Immature natural killer cell (primary cell): Measurements from ENCODE around the gene HSPB2. TPM values are rescaled to one million over a fixed set of nuclear protein-coding genes. Genes with fewer than 3 reads are reported as not detected.
A peak's percentile ranks its signal among the peaks of the same experiment; 100 is the strongest.
"Not testable (repeated sequence)": the region's sequence is repeated elsewhere in the genome, so short reads cannot be mapped to it uniquely, and the experiment has no call there.

ENCODE experiments used
- DNase-seq, 3 donors: peaks; one replicate each; pipeline ENCODE4 v3.0.0; 2022; ENCODE audit warnings: mixed read lengths in 1 of 3
- H3K27ac Mint-ChIP-seq, 6 donors: one replicate each; pipeline ENCODE4 v1.8.0; 2020; ENCODE audit warnings: mixed read lengths in 6 of 6, mild to moderate bottlenecking in 5 of 6, inconsistent platforms in 4 of 6, moderate library complexity in 3 of 6
- H3K27me3 Mint-ChIP-seq, 3 donors: one replicate each; pipeline ENCODE4 v1.8.0; 2020 to 2021; ENCODE audit warnings: low read depth in 3 of 3, mild to moderate bottlenecking in 3 of 3, mixed read lengths in 3 of 3, moderate library complexity in 3 of 3, inconsistent platforms in 1 of 3
- H3K36me3 Mint-ChIP-seq, 3 donors: one replicate each; pipeline ENCODE4 v1.8.0; 2020; ENCODE audit warnings: mixed read lengths in 3 of 3, inconsistent platforms in 2 of 3, mild to moderate bottlenecking in 2 of 3
- H3K4me1 Mint-ChIP-seq, 2 donors: one replicate each; pipeline ENCODE4 v1.8.0; 2020; ENCODE audit warnings: inconsistent platforms in 2 of 2, mild to moderate bottlenecking in 2 of 2, mixed read lengths in 2 of 2, moderate library complexity in 1 of 2
- H3K4me3 Mint-ChIP-seq, 5 donors: one replicate each; pipeline ENCODE4 v1.8.0; 2020; ENCODE audit warnings: mild to moderate bottlenecking in 5 of 5, mixed read lengths in 5 of 5, inconsistent platforms in 3 of 5, moderate library complexity in 3 of 5
- H3K9me3 Mint-ChIP-seq, 6 donors: one replicate each; pipeline ENCODE4 v1.8.0; 2020; ENCODE audit warnings: mild to moderate bottlenecking in 6 of 6, mixed read lengths in 6 of 6, inconsistent platforms in 4 of 6, moderate library complexity in 3 of 6
- polyA plus RNA-seq, 3 donors: library from polyadenylated mRNA; unstranded; fragments of 300-500 nt; fragmentation: Illumina TruSeq; gene quantifications; one replicate each; pipeline ENCODE4 v1.2.3, GENCODE V29; 2021

HSPB2 gene
- polyA plus RNA-seq, 3 donors from 2014 or later, result not detected

GRCh38 chr11:111921541-111922230 lies 9.2 kb downstream of the HSPB2 start:
- no peak overlapping the region for H3K27ac Mint-ChIP-seq
- peaks cover 10 to 12% of the 10 kb centered on the region in 2 donors for H3K4me1 Mint-ChIP-seq
- no peak overlapping the region for H3K4me3 Mint-ChIP-seq
- H3K9me3 Mint-ChIP-seq, result peaks cover 0 to under 1% (median 0%) of the 10 kb centered on the region in 6 donors
- peaks cover 0 to 4% (median 0%) of the 10 kb centered on the region in 3 donors for H3K36me3 Mint-ChIP-seq
- no peak for DNase-seq
- H3K27me3 Mint-ChIP-seq, result peaks cover 3 to 6% (median 5%) of the 10 kb centered on the region in 3 donors

GRCh38 chr11:111922803-111923202 lies 10.3 kb downstream of the HSPB2 start:
- H3K27me3 Mint-ChIP-seq, result peaks cover 3 to 11% (median 9%) of the 10 kb centered on the region in 3 donors
- H3K4me3 Mint-ChIP-seq, result no peak overlapping the region
- no peak overlapping the region for H3K27ac Mint-ChIP-seq
- H3K36me3 Mint-ChIP-seq, result no peaks in the 10 kb centered on the region
- H3K4me1 Mint-ChIP-seq, result peaks cover 16 to 20% of the 10 kb centered on the region in 2 donors
- H3K9me3 Mint-ChIP-seq, result no peaks in the 10 kb centered on the region
- no peak for DNase-seq

GRCh38 chr11:111923351-111923788 lies 10.8 kb downstream of the HSPB2 start:
- Mint-ChIP-seq H3K27ac (no peak overlapping the region), H3K4me3 (no peak overlapping the region)

GRCh38 chr11:111923951-111924350 lies 11.4 kb downstream of the HSPB2 start:
- H3K9me3 Mint-ChIP-seq, result no peaks in the 10 kb centered on the region
- no peaks in the 10 kb centered on the region for H3K36me3 Mint-ChIP-seq
- no peak overlapping the region for H3K4me3 Mint-ChIP-seq
- DNase-seq, result no peak
- peaks cover 3 to 11% (median 9%) of the 10 kb centered on the region in 3 donors for H3K27me3 Mint-ChIP-seq
- H3K27ac Mint-ChIP-seq, result no peak overlapping the region
- H3K4me1 Mint-ChIP-seq, result peaks cover 16 to 20% of the 10 kb centered on the region in 2 donors

More at GRCh38 chr11:111923351-111923788, 10.8 kb downstream of the HSPB2 start:
- H3K9me3 Mint-ChIP-seq, result no peaks in the 10 kb centered on the region
- peaks cover 3 to 11% (median 9%) of the 10 kb centered on the region in 3 donors for H3K27me3 Mint-ChIP-seq
- H3K36me3 Mint-ChIP-seq, result no peaks in the 10 kb centered on the region
- no peak for DNase-seq
- H3K4me1 Mint-ChIP-seq, result peaks cover 16 to 20% of the 10 kb centered on the region in 2 donors

- Mint-ChIP-seq H3K36me3 (no peaks in the 10 kb centered on the region), H3K27ac (peak overlapping the region in 5 of 6 donors; percentile 54 to 92 (median 89)), H3K4me3 (peak overlapping the region; percentile 33 to 84 (median 69)), H3K4me1 (peaks cover 16 to 20% of the 10 kb centered on the region in 2 donors), H3K27me3 (peaks cover 3 to 11% (median 9%) of the 10 kb centered on the region in 3 donors), H3K9me3 (no peaks in the 10 kb centered on the region)
- no peak for DNase-seq
Measured at GRCh38 chr11:111925953-111926352, 13.4 kb downstream of the HSPB2 start.

- Mint-ChIP-seq H3K4me1 (peaks cover 16 to 20% of the 10 kb centered on the region in 2 donors), H3K4me3 (peak overlapping the region; percentile 84 to 90 (median 87)), H3K27ac (peak overlapping the region; percentile 70 to 95 (median 92)), H3K9me3 (no peaks in the 10 kb centered on the region), H3K36me3 (no peaks in the 10 kb centered on the region), H3K27me3 (peaks cover 3 to 11% (median 9%) of the 10 kb centered on the region in 3 donors)
- DNase-seq, result peak; percentile 97 to 98 (median 97)
Measured at GRCh38 chr11:111926505-111927391, 14.2 kb downstream of the HSPB2 start.

GRCh38 chr11:111930472-111930871 lies 17.9 kb downstream of the HSPB2 start:
- Mint-ChIP-seq H3K36me3 (no peaks in the 10 kb centered on the region), H3K4me3 (no peak overlapping the region), H3K27me3 (peaks cover 3 to 10% (median 4%) of the 10 kb centered on the region in 3 donors)

GRCh38 chr11:111932611-111932950 lies 20.0 kb downstream of the HSPB2 start:
- Mint-ChIP-seq H3K4me3 (peak overlapping the region in 1 of 5 donors; percentile 57), H3K27me3 (peaks cover 0 to 4% (median 4%) of the 10 kb centered on the region in 3 donors), H3K27ac (no peak overlapping the region), H3K4me1 (peaks cover 8 to 31% of the 10 kb centered on the region in 2 donors), H3K36me3 (no peaks in the 10 kb centered on the region), H3K9me3 (no peaks in the 10 kb centered on the region)
- no peak for DNase-seq

More at GRCh38 chr11:111930472-111930871, 17.9 kb downstream of the HSPB2 start:
- no peak overlapping the region for H3K27ac Mint-ChIP-seq
- H3K4me1 Mint-ChIP-seq, result peaks cover 16 to 30% of the 10 kb centered on the region in 2 donors
- no peaks in the 10 kb centered on the region for H3K9me3 Mint-ChIP-seq
- DNase-seq, result no peak

- not testable (repeated sequence) for DNase-seq, H3K27me3 Mint-ChIP-seq, H3K4me3 Mint-ChIP-seq, H3K36me3 Mint-ChIP-seq, H3K9me3 Mint-ChIP-seq, H3K27ac Mint-ChIP-seq
- peaks cover 13 to 37% of the 10 kb centered on the region in 2 donors for H3K4me1 Mint-ChIP-seq
Measured at GRCh38 chr11:111933176-111933575, 20.6 kb downstream of the HSPB2 start.

- Mint-ChIP-seq H3K36me3 (no peaks in the 10 kb centered on the region), H3K27ac (no peak overlapping the region), H3K27me3 (peaks cover 1 to 4% (median 4%) of the 10 kb centered on the region in 3 donors)
Measured at GRCh38 chr11:111933872-111934271, 21.3 kb downstream of the HSPB2 start.

GRCh38 chr11:111934306-111934705 lies 21.8 kb downstream of the HSPB2 start:
- H3K9me3 Mint-ChIP-seq, result no peaks in the 10 kb centered on the region
- no peak overlapping the region for H3K27ac Mint-ChIP-seq
- H3K4me1 Mint-ChIP-seq, result peaks cover 21 to 47% of the 10 kb centered on the region in 2 donors
- H3K27me3 Mint-ChIP-seq, result peaks cover 1 to 4% (median 4%) of the 10 kb centered on the region in 3 donors
- no peak for DNase-seq
- no peaks in the 10 kb centered on the region for H3K36me3 Mint-ChIP-seq
- H3K4me3 Mint-ChIP-seq, result no peak overlapping the region

More at GRCh38 chr11:111933872-111934271, 21.3 kb downstream of the HSPB2 start:
- Mint-ChIP-seq H3K4me1 (peaks cover 20 to 43% of the 10 kb centered on the region in 2 donors), H3K9me3 (no peaks in the 10 kb centered on the region), H3K4me3 (no peak overlapping the region)
- DNase-seq, result no peak

GRCh38 chr11:111935317-111936039 lies 22.9 kb downstream of the HSPB2 start:
- Mint-ChIP-seq H3K27me3 (peaks cover 1 to 4% (median 4%) of the 10 kb centered on the region in 3 donors), H3K4me1 (peaks cover 21 to 47% of the 10 kb centered on the region in 2 donors)

GRCh38 chr11:111936040-111936540 lies 23.6 kb downstream of the HSPB2 start:
- Mint-ChIP-seq H3K36me3 (no peaks in the 10 kb centered on the region), H3K27me3 (peaks cover 1 to 4% (median 4%) of the 10 kb centered on the region in 3 donors), H3K4me3 (peak overlapping the region; percentile 65 to 86 (median 83)), H3K27ac (peak overlapping the region in 1 of 6 donors; percentile 18), H3K4me1 (peaks cover 21 to 47% of the 10 kb centered on the region in 2 donors), H3K9me3 (no peaks in the 10 kb centered on the region)
- no peak for DNase-seq

More at GRCh38 chr11:111935317-111936039, 22.9 kb downstream of the HSPB2 start:
- Mint-ChIP-seq H3K4me3 (peak overlapping the region; percentile 0 to 86 (median 51)), H3K9me3 (no peaks in the 10 kb centered on the region), H3K36me3 (no peaks in the 10 kb centered on the region), H3K27ac (peak overlapping the region in 2 of 6 donors; percentile 63 to 72)
- DNase-seq, result no peak
